Gastroesophageal sphincter (tissue), 4 donors: Measurements from ENCODE around the gene SPAG16. TPM values are rescaled to one million over a fixed set of nuclear protein-coding genes. Genes with fewer than 3 reads are reported as not detected.

Experiments used
- ATAC-seq: fragments of 150-250 bp; one replicate; pipeline ENCODE4 v1.9.1; 2016; ENCODE audit warnings: mild to moderate bottlenecking, moderate library complexity
- H3K27ac ChIP-seq, 4 donors: fragments of 200-600 bp; sonication (generic) in 3 of 4; 1 replicate in 3 of 4; 2 replicates in 1 of 4; pipeline ENCODE4 v1.5.1; 2016 to 2019
- H3K27me3 ChIP-seq: fragments of 200-600 bp; sonication (generic); one replicate; pipeline ENCODE4 v1.5.1; 2019
- H3K36me3 ChIP-seq, 2 donors: fragments of 200-600 bp; sonication (generic); one replicate each; pipeline ENCODE4 v1.5.1; 2019; ENCODE audit warnings: control low read depth in 1 of 2
- H3K4me1 ChIP-seq, 3 donors: fragments of 200-600 bp; sonication (generic); 1 replicate in 2 of 3; 2 replicates in 1 of 3; pipeline ENCODE4 v1.5.1; 2016 to 2019; ENCODE audit warnings: control low read depth in 2 of 3
- H3K4me3 ChIP-seq, 2 donors: fragments of 200-600 bp; sonication (generic); one replicate each; pipeline ENCODE4 v1.5.1; 2019; ENCODE audit warnings: mild to moderate bottlenecking in 1 of 2, moderate library complexity in 1 of 2
- H3K9me3 ChIP-seq, 3 donors: fragments of 200-600 bp; sonication (generic); one replicate each; pipeline ENCODE4 v1.5.1; 2017 to 2019; ENCODE audit warnings: control low read depth in 2 of 3
- EP300 ChIP-seq: sonication (generic); formaldehyde crosslinking; IDR thresholded peaks from one replicate; pipeline ENCODE4 v1.6.1; 2017; ENCODE audit warnings: antibody characterized with exemption, mild to moderate bottlenecking
- POLR2A ChIP-seq, 2 donors: fragments of 450-650 bp; IDR thresholded peaks; one replicate each; pipeline ENCODE4 v1.6.1; 2017; ENCODE audit warnings: antibody characterized with exemption in 2 of 2, mild to moderate bottlenecking in 2 of 2, moderate library complexity in 1 of 2
- POLR2AphosphoS5 ChIP-seq: sonication (generic); formaldehyde crosslinking; IDR thresholded peaks from one replicate; pipeline ENCODE4 v1.6.1; 2017; ENCODE audit warnings: antibody characterized with exemption
- WGBS, 2 donors: methylation state at CpG; one replicate each; pipeline ENCODE4 v1.1.5; 2018; ENCODE audit warnings: low coverage in 1 of 2; 5-methylcytosine and 5-hydroxymethylcytosine counted together
- total RNA-seq, 4 donors: library from RNA; depleted of rRNA; stranded (reverse); fragments of >200 nt; gene quantifications; one replicate each; pipeline ENCODE4 v1.1.0, GENCODE V29; 2016
- TF ChIP-seq, protein P1 (sequence below), 4 experiments: fragments of 200-600 bp in 2 of 4; fragments of 450-650 bp in 2 of 4; sonication (generic) in 1 of 4; IDR thresholded peaks; one replicate each; pipeline ENCODE4 v1.5.1; 2017 to 2019; ENCODE audit warnings: antibody characterized with exemption in 4 of 4, mild to moderate bottlenecking in 2 of 4, moderate library complexity in 2 of 4

SPAG16 gene
- total RNA-seq, 4 donors from 2014 or later = 28.9 to 39.8 (median 36.7) TPM

DNA sequence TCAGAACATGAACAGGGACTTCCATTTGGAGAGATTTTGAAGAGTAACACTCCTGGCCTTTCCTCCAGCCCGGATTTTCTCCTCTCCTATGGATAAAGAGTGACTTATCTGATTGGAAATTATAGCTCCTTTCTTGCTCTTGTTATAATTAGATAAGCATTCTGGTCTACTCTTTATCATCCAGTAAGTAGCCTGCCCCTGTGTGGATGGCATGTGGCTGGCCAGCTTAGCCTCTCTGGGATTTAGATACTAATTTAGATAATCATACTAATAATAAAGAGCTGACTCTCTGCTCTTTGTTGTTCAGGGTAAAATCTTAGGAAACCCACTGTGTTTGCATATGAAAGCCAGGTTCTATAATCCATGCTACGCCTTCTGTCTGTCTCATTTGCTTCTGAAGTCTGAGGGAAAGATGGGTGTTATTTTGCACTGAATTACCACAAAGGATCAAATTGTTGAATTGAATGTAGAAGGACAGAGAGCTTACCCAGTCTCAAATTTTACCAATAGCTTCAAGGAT is 438.8 kb downstream of the SPAG16 start:
- Histone ChIP-seq H3K27ac (no peak overlapping the region), H3K4me1 (peaks cover 0 to 5% (median 0%) of the 10 kb centered on the region in 3 donors), H3K9me3 (no peaks in the 10 kb centered on the region), H3K36me3 (no peaks in the 10 kb centered on the region), H3K4me3 (no peak overlapping the region), H3K27me3 (no peaks in the 10 kb centered on the region)
- TF ChIP-seq, protein P1, sequence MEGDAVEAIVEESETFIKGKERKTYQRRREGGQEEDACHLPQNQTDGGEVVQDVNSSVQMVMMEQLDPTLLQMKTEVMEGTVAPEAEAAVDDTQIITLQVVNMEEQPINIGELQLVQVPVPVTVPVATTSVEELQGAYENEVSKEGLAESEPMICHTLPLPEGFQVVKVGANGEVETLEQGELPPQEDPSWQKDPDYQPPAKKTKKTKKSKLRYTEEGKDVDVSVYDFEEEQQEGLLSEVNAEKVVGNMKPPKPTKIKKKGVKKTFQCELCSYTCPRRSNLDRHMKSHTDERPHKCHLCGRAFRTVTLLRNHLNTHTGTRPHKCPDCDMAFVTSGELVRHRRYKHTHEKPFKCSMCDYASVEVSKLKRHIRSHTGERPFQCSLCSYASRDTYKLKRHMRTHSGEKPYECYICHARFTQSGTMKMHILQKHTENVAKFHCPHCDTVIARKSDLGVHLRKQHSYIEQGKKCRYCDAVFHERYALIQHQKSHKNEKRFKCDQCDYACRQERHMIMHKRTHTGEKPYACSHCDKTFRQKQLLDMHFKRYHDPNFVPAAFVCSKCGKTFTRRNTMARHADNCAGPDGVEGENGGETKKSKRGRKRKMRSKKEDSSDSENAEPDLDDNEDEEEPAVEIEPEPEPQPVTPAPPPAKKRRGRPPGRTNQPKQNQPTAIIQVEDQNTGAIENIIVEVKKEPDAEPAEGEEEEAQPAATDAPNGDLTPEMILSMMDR (IDR thresholded peaks at IDR 0.05) = no peak
- no peak for TF ChIP-seq POLR2A (IDR thresholded peaks at IDR 0.05)
- TF ChIP-seq EP300 = no peak
- TF ChIP-seq POLR2AphosphoS5 = no peak
- 54 to 58% methylated on average over 2 of the region's 2 CpGs for WGBS, 2 donors
- ATAC-seq = no peak

DNA sequence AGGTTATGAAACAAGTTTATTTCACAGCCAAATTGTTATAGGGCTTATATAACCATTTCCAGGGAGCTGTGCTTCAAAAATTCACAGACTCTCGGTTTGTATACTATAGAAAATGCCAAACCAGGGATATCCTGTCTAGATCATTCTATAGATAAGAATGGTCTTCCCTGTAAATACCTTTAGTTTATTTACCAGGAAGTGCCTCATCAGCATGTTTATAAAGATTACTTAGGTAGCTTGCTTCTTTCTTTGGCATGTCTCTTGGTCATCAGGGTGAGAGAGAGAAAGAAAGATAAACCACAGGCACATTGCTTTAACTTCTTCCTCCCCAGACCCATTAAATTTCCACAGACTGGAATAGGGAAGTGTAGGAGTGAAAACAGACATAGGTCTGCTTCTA is 439.4 kb downstream of the SPAG16 start:
- no peak for TF ChIP-seq POLR2AphosphoS5
- no peak for TF ChIP-seq EP300
- no peak for TF ChIP-seq POLR2A (IDR thresholded peaks at IDR 0.05)
- TF ChIP-seq, protein P1 (IDR thresholded peaks at IDR 0.05) = no peak
- ATAC-seq = no peak
- Histone ChIP-seq H3K4me3 (no peak overlapping the region), H3K36me3 (no peaks in the 10 kb centered on the region), H3K27me3 (no peaks in the 10 kb centered on the region), H3K27ac (no peak overlapping the region), H3K4me1 (peaks cover 0 to 5% (median 0%) of the 10 kb centered on the region in 3 donors), H3K9me3 (no peaks in the 10 kb centered on the region)
- WGBS, 2 donors = 5 to 27% methylated on average over 1 of the region's 1 CpG

- ATAC-seq = no peak
- Histone ChIP-seq H3K4me3 (no peak overlapping the region), H3K9me3 (no peaks in the 10 kb centered on the region), H3K36me3 (no peaks in the 10 kb centered on the region), H3K27me3 (no peaks in the 10 kb centered on the region), H3K27ac (no peak overlapping the region), H3K4me1 (peaks cover 0 to 5% (median 0%) of the 10 kb centered on the region in 3 donors)
- no peak for TF ChIP-seq POLR2AphosphoS5
- TF ChIP-seq EP300 = no peak
- no peak for TF ChIP-seq POLR2A (IDR thresholded peaks at IDR 0.05)
- TF ChIP-seq, protein P1 (IDR thresholded peaks at IDR 0.05) = no peak
- whole genome bisulfite sequencing, 2 donors = 83% methylated on average over 1 of the region's 1 CpG; no CpG with 5 or more reads in 1 of the 2 donors
Observed at GRCh38 chr2:213726101-213726500, 441.8 kb downstream of the SPAG16 start.

GRCh38 chr2:213733893-213734292 is 449.6 kb downstream of the SPAG16 start:
- no peaks in the 10 kb centered on the region for H3K9me3 ChIP-seq
- no peak overlapping the region for H3K4me3 ChIP-seq
- H3K4me1 ChIP-seq = no peaks in the 10 kb centered on the region
- TF ChIP-seq EP300 (no peak), POLR2A (IDR thresholded peaks at IDR 0.05) (no peak), POLR2AphosphoS5 (no peak)
- TF ChIP-seq, protein P1 (IDR thresholded peaks at IDR 0.05) = no peak
- ATAC-seq = no peak
- 78% methylated on average over 3 of the region's 3 CpGs for WGBS, 2 donors
- H3K27ac ChIP-seq = no peak overlapping the region
- no peaks in the 10 kb centered on the region for H3K36me3 ChIP-seq
- no peaks in the 10 kb centered on the region for H3K27me3 ChIP-seq

DNA sequence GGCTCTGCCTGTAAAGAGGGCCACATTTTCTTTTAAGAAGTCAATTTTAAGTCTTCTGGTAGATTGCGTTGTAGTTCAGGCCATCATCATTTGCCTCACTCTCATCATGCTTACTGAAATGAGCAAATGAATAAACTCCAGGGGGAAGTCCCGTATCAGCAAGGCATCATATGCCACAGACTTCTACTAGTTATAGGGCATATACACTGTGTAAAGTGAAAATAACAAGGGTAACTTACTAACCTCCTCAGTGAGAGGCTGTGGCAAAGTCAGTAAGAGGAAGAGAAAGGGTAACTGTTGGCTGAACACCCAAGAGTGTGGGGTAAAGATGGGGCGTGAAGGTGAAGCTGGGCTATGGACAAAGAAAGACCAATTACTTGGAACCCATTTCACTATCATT is 456.2 kb downstream of the SPAG16 start:
- no peaks in the 10 kb centered on the region for H3K9me3 ChIP-seq
- no peaks in the 10 kb centered on the region for H3K4me1 ChIP-seq
- WGBS, 2 donors = 89% methylated on average over 3 of the region's 3 CpGs; no CpG with 5 or more reads in 1 of the 2 donors
- ATAC-seq = no peak
- no peak overlapping the region for H3K4me3 ChIP-seq
- no peaks in the 10 kb centered on the region for H3K36me3 ChIP-seq
- H3K27me3 ChIP-seq = no peaks in the 10 kb centered on the region
- H3K27ac ChIP-seq = no peak overlapping the region
- TF ChIP-seq POLR2AphosphoS5 = no peak
- no peak for TF ChIP-seq EP300
- TF ChIP-seq, protein P1 (IDR thresholded peaks at IDR 0.05) = no peak
- no peak for TF ChIP-seq POLR2A (IDR thresholded peaks at IDR 0.05)
